Measurements from ENCODE around the gene CXCL3. TPM values are rescaled to one million over a fixed set of nuclear protein-coding genes. Genes with fewer than 3 reads are reported as not detected.

CXCL3 gene
- total and polyA plus RNA-seq, 2 experiments from 2014 or later = 3.6 to 19.5 TPM

- Histone ChIP-seq H3K4me1 (ENCODE audit: insufficient read depth) (peaks cover 25% of the 10 kb centered on the region), H3K4me3 (no peak overlapping the region), H2AFZ (no peak overlapping the region), H3F3A (replicated peaks; ENCODE audit: low read depth) (no peaks in the 10 kb centered on the region), H3K36me3 (ENCODE audit: insufficient read depth) (no peaks in the 10 kb centered on the region), H3K27me3 (ENCODE audit: insufficient read depth) (no peaks in the 10 kb centered on the region), H3K79me2 (replicated peaks; ENCODE audit: insufficient read depth) (no peaks in the 10 kb centered on the region), H4K20me1 (replicated peaks; ENCODE audit: insufficient read depth) (no peaks in the 10 kb centered on the region), H3K27ac (ENCODE audit: low read depth) (no peak overlapping the region), H3K4me2 (no peak overlapping the region), H3K9me2 (ENCODE audit: insufficient read depth) (no peaks in the 10 kb centered on the region)
- H3K4me1 Mint-ChIP-seq = peaks cover 33% of the 10 kb centered on the region
- DNase-seq (ENCODE audit: low spot score) (no peak), ATAC-seq (no peak)
- no peak overlapping the region for H3K4me3 Mint-ChIP-seq
- H3K27me3 Mint-ChIP-seq (ENCODE audit: insufficient read depth, low read depth, poor library complexity) = no peaks in the 10 kb centered on the region
- TF ChIP-seq REST (IDR thresholded peaks at IDR 0.05; ENCODE audit: unreplicated experiment) (no peak), NANOG (IDR thresholded peaks at IDR 0.05; ENCODE audit: borderline replicate concordance) (no peak), ZNF331 (CRISPR knock-in tag; IDR thresholded peaks at IDR 0.05; ENCODE audit: low read depth) (no peak), ETS1 (IDR thresholded peaks at IDR 0.05) (no peak), EZH2phosphoT487 (IDR thresholded peaks at IDR 0.05; ENCODE audit: unreplicated experiment) (no peak)
- no peak overlapping the region for H3K27ac Mint-ChIP-seq
- peaks cover 4% of the 10 kb centered on the region; the same call in 1 of the 3 replicates for H3K9me3 Mint-ChIP-seq
- peaks cover 20% of the 10 kb centered on the region for H3K36me3 Mint-ChIP-seq (ENCODE audit: low read depth)
These were observed 49.5 kb downstream of the CXCL3 start for GRCh38 chr4:73989031-73989430.

- Histone ChIP-seq H3K79me2 (replicated peaks; ENCODE audit: insufficient read depth) (no peaks in the 10 kb centered on the region), H3K4me3 (no peak within 1 kb of the TSS), H3K27ac (ENCODE audit: low read depth) (no peak within 1 kb of the TSS), H4K20me1 (replicated peaks; ENCODE audit: insufficient read depth) (no peaks in the 10 kb centered on the region), H3K9me2 (ENCODE audit: insufficient read depth) (no peaks in the 10 kb centered on the region), H3K4me1 (ENCODE audit: insufficient read depth) (peaks cover 26% of the 10 kb centered on the region), H3F3A (replicated peaks; ENCODE audit: low read depth) (no peaks in the 10 kb centered on the region), H3K27me3 (ENCODE audit: insufficient read depth) (no peaks in the 10 kb centered on the region), H3K36me3 (ENCODE audit: insufficient read depth) (no peaks in the 10 kb centered on the region), H2AFZ (no peak within 1 kb of the TSS), H3K4me2 (no peak within 1 kb of the TSS)
- Mint-ChIP-seq H3K4me3 (no peak within 1 kb of the TSS), H3K27ac (peak within 1 kb of the TSS; percentile 61; the same call in 1 of the 2 replicates), H3K9me3 (peaks cover 4% of the 10 kb centered on the region; the same call in 1 of the 3 replicates), H3K36me3 (ENCODE audit: low read depth) (peaks cover 20% of the 10 kb centered on the region), H3K27me3 (ENCODE audit: insufficient read depth, low read depth, poor library complexity) (no peaks in the 10 kb centered on the region), H3K4me1 (peaks cover 37% of the 10 kb centered on the region)
- DNase-seq (ENCODE audit: low spot score) (no peak), ATAC-seq (no peak)
- TF ChIP-seq STAT1 (IDR thresholded peaks at IDR 0.05; ENCODE audit: unreplicated experiment) (no peak), EZH2phosphoT487 (IDR thresholded peaks at IDR 0.05; ENCODE audit: unreplicated experiment) (no peak), ETS1 (IDR thresholded peaks at IDR 0.05) (no peak), POLR2AphosphoS5 (IDR thresholded peaks at IDR 0.05; ENCODE audit: low read depth) (no peak), ZNF331 (CRISPR knock-in tag; IDR thresholded peaks at IDR 0.05; ENCODE audit: low read depth) (no peak), JUNB (IDR thresholded peaks at IDR 0.05; ENCODE audit: unreplicated experiment) (no peak)
These were observed 50.4 kb downstream of the CXCL3 start, which contains the start of gene PPBP for GRCh38 chr4:73988061-73988460. Gene PPBP (minus strand): TSS chr4:73988190. CDS start chr4:73988103, 87 bp downstream.

Small RNAs within 50 kb of the gene (small RNA-seq; reads per million reads assigned to genes)
- gene RN7SL218P (ENCODE audit: low replicate concordance) = not detected

Other genes starting within 250 kb of the CXCL3 start
- 7.2 and 9.5 TPM in 2 replicates for gene CXCL6, start 202.0 kb downstream of the CXCL3 start, total RNA-seq (2014; rRNA removed; shearing (Covaris generic))
- 11.8 and 14.7 TPM in 2 replicates for gene CXCL6, start 202.0 kb downstream of the CXCL3 start, polyA plus RNA-seq (2016; fragmentation: Nextera tagmentation; extraction: Ambion mirVana)
- 0.66 TPM in 1 of 2 replicates, not detected in the other for gene PF4V1, start 185.4 kb downstream of the CXCL3 start, total RNA-seq (2014; rRNA removed; shearing (Covaris generic))
- 1.7 TPM in 1 of 2 replicates, not detected in the other for gene PF4V1, start 185.4 kb downstream of the CXCL3 start, polyA plus RNA-seq (2016; fragmentation: Nextera tagmentation; extraction: Ambion mirVana)
- gene CXCL1, start 169.3 kb downstream of the CXCL3 start, total RNA-seq (2014; rRNA removed; shearing (Covaris generic)) = 1.6 and 1.9 TPM in 2 replicates
- gene CXCL1, start 169.3 kb downstream of the CXCL3 start, polyA plus RNA-seq (2016; fragmentation: Nextera tagmentation; extraction: Ambion mirVana) = 2.1 and 2.5 TPM in 2 replicates
- gene PF4, start 56.7 kb downstream of the CXCL3 start, total RNA-seq (2014; rRNA removed; shearing (Covaris generic)) = not detected in 2 replicates
- 6.7 and 7.7 TPM in 2 replicates for gene PF4, start 56.7 kb downstream of the CXCL3 start, polyA plus RNA-seq (2016; fragmentation: Nextera tagmentation; extraction: Ambion mirVana)
- 0.35 TPM in 1 of 2 replicates, not detected in the other for gene PPBP, start 50.5 kb downstream of the CXCL3 start, total RNA-seq (2014; rRNA removed; shearing (Covaris generic))
- gene PPBP, start 50.5 kb downstream of the CXCL3 start, polyA plus RNA-seq (2016; fragmentation: Nextera tagmentation; extraction: Ambion mirVana) = 0.50 TPM in 1 of 2 replicates, not detected in the other
- 7.6 and 8.7 TPM in 2 replicates for gene CXCL5, start 40.0 kb downstream of the CXCL3 start, total RNA-seq (2014; rRNA removed; shearing (Covaris generic))
- 6.3 and 7.5 TPM in 2 replicates for gene CXCL5, start 40.0 kb downstream of the CXCL3 start, polyA plus RNA-seq (2016; fragmentation: Nextera tagmentation; extraction: Ambion mirVana)
- 4.2 and 7.8 TPM in 2 replicates for gene CXCL2, start 60.5 kb upstream of the CXCL3 start, total RNA-seq (2014; rRNA removed; shearing (Covaris generic))
- gene CXCL2, start 60.5 kb upstream of the CXCL3 start, polyA plus RNA-seq (2016; fragmentation: Nextera tagmentation; extraction: Ambion mirVana) = 3.3 TPM in 2 replicates
- gene MTHFD2L, start 119.4 kb upstream of the CXCL3 start, total RNA-seq (2014; rRNA removed; shearing (Covaris generic)) = 24.4 and 29.2 TPM in 2 replicates
- gene MTHFD2L, start 119.4 kb upstream of the CXCL3 start, polyA plus RNA-seq (2016; fragmentation: Nextera tagmentation; extraction: Ambion mirVana) = 35.2 and 35.7 TPM in 2 replicates

Data from GM23338 (cell line).